Stomach (tissue), 4 donors: ENCODE data around the gene ANKRD22.

Source experiments
- CTCF ChIP-seq, 7 experiments: fragments of 450-650 bp in 4 of 7; fragments of 200-600 bp in 3 of 7; sonication (generic) in 3 of 7; IDR thresholded peaks; one replicate each; pipeline ENCODE4 v1.5.1; 2016 to 2019; ENCODE audit warnings: antibody characterized with exemption in 7 of 7, control low read depth in 2 of 7, mild to moderate bottlenecking in 1 of 7
- EP300 ChIP-seq: sonication (generic); formaldehyde crosslinking; IDR thresholded peaks from one replicate; pipeline ENCODE4 v1.6.1; 2017; ENCODE audit warnings: antibody characterized with exemption

GRCh38 chr10:88895250-88895649 is 43.6 kb upstream of the ANKRD22 start:
- TF ChIP-seq CTCF (IDR thresholded peaks at IDR 0.05) = no peak
- no peak for TF ChIP-seq EP300
